AG09319 (cell line): ENCODE measurements around the gene BSN.

Experiments
- DNase-seq: peaks from one replicate; pipeline ENCODE4 v3.0.0-alpha.2; 2010; ENCODE audit warnings: low read depth; ENCODE audit errors: extremely low read depth
- CTCF ChIP-seq: IDR thresholded peaks from 2 replicates; pipeline ENCODE4 v1.5.1; 2011; ENCODE audit warnings: low read depth, mild to moderate bottlenecking, inconsistent platforms, low read length, moderate library complexity

Gene BSN

GRCh38 chr3:49641292-49641691 lies 87.0 kb downstream of the BSN start:
- no peak for TF ChIP-seq CTCF
- no peak for DNase-seq

GRCh38 chr3:49641921-49642707 lies 87.8 kb downstream of the BSN start:
- no peak for TF ChIP-seq CTCF
- DNase-seq = no peak

- no peak for DNase-seq
- no peak for TF ChIP-seq CTCF
Observed at GRCh38 chr3:49642708-49643145, 88.5 kb downstream of the BSN start.

GRCh38 chr3:49644684-49645083 lies 90.4 kb downstream of the BSN start:
- no peak for TF ChIP-seq CTCF
- DNase-seq = no peak

GRCh38 chr3:49646236-49646635 lies 92.0 kb downstream of the BSN start:
- no peak for DNase-seq
- no peak for TF ChIP-seq CTCF

GRCh38 chr3:49647741-49648140 lies 93.5 kb downstream of the BSN start:
- no peak for DNase-seq

More at GRCh38 chr3:49647741-49648140, 93.5 kb downstream of the BSN start:
- TF ChIP-seq CTCF = no peak
